ENCODE data around the gene FUT1. TPM values are rescaled to one million over a fixed set of nuclear protein-coding genes. Genes with fewer than 3 reads are reported as not detected.

FUT1 gene
- 0.33 and 1.1 TPM in 2 replicates for total RNA-seq

GRCh38 chr19:48752496-48753365, at the start of gene FUT1:
FUT1 (minus strand) TSS chr19:48752641; CDS start chr19:48751281, 1,360 bp downstream.

DNA sequence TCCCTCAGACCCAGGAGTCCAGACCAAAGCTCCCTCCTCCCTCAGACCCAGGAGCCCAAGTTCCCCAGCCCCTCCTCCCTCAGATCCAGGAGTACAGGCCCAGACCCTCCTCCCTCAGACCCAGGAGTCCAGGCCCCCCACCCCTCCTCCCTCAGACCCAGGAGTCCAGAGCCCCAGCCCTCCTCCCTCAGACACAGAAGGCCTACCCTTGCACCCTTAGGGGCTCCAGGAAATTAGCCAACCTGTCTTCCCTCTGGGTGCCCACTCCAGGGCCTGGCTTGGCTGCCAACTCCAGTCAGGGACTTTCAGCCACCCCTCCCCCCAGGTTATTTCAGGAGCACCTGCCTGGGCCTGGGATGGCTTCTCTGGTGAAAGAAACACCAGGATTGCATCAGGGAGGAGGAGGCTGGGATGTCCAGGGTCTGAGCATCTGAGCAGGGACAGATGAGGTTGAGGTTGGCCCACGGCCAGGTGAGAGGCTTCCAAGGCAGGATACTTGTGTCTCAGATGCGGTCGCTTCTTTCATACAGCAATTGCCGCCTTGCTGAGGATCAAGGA, 2.7 kb upstream of the FUT1 start, which contains the start of gene FGF21:
Gene FGF21, plus strand, starts transcription at position 441 of the 558 bp plus-strand sequence. CDS start 713 bp downstream, outside the sequence.

DNA sequence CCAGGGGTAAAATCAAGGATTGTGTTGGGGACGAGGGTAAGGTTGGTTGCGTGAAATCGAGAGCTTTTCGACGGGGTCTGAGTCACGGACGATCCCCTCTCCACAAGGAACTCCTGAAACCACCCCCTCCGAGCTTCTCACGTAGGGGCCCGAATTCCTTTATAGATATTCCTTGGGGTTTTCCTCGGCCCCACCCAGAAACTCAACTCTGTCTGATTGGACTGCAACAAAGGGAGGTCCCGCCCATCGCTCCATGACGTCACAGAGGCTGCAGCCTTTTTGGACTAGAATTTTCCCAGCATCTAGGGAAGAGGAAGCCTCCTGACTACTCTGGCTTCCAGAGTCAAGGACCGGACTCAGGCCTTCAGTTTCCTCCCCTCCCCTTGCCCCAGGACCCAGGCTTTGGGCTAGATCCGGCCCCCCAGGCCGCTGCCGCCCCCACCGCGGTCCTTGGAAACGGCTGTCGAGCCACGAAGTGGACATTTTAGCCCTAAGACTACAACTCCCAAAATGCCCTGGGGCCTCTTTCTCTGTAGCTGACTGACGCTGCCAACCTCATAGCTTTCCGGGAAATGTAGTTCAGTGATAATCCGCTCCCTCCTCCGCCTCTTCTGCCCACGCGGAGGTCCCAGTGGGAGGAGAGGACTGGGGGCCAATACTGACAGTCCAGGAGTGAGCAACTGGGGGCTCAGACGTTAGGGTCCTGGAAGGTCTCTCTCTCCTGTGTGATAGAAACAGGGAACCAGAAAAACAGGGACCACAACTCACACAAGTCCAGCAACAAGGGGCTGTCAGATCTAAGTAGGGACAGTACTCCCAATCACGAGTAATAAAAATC, 5.5 kb downstream of the FUT1 start, which contains the start of gene IZUMO1:
Gene IZUMO1, minus strand, starts transcription at position 172 of the 838 bp plus-strand sequence. CDS start 1,050 bp downstream, outside the sequence.

DNA sequence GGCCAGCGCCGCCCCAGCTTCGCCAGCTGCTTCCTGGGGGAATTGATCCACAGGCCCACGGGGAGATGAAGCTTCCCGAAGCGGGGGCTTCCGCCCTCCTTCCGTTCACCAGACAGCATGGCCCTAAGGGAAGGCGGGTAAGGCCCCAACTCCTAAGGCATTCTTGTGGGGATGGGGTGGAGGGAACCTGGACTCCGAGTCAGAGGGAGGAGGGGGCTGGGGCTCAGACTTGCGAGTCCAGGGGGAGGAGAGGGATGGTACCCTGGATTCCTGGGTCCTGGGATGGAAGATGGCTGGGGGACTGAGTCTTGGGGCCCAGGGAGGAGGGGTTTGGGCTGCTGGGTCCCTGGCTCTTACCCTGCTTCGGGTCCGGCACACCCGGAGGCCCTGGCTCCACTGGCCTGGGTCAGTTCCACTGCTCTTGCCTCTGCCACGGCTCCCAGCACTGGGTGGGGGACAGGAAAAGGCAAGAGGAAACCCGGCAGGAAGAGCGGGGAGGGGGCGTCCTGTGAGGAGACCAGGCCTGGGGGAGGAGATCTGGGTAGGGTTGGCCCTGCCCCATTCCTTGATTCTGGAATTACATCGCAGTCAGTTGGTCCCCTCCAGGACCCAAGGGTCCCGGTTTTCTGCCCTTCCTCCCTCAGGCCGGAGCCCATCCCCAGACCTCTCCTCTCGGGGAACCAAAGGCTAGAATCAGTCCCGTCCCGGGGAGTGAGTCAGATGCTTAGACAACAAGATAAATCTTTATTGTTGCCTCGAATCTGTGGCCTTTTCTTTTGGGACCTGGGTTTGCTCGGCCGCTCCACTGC, 12.1 kb downstream of the FUT1 start, which contains the start of gene RASIP1:
Gene RASIP1, minus strand, starts transcription at position 447 of the 809 bp plus-strand sequence. Its CDS starts 328 bp downstream, at position 119.

DNA sequence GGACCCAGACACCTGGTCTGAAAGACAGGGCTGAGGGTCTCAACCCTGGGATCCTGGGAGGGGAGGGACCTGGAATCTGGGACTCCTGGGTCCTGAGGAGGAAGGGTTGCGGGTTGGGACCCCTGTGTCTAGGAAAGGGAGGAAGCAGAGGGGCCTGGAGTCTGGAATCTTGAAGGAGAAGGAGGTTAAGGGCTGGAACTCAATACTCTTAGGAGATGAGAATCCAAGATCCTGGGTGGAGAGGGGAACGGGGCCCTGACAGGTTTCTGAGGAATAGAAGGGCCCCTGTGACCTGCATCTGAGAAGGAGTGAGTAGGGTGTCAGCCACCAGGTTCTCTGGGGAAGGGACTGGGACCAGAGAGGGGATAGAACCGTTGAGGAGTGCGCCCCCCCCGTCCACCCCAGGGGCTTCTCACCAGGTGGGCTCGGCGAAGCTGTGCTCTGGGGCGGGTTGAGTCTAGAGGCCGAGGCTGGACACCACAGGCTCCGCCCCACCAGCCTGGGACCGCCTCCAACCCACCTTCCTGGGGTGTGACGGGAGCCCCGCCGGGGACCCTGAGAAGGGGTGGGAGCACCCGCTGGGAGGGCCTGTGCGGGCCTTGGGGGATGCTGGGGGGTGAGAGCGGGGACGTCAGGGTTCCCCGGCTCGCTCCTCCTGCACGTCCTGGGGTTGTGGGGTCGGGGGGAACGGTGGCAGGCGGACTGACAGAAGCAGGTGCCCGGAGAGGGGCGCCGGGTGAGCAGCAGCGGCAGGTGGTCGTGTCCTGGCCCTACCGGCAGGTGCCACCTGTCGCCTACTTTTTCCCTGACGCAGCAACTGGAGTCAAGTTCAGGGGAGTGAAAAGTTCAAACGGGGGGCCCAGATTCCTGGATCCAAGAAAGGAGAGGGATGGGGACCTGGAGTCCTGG, 32.9 kb downstream of the FUT1 start, which contains the start of gene MAMSTR:
Gene MAMSTR, minus strand, starts transcription at position 463 of the 909 bp plus-strand sequence. CDS start 694 bp downstream, outside the sequence.

Other genes with a start within 250 kb of the FUT1 start
- under 0.01 and 0.37 TPM in 2 replicates for gene LMTK3, start 240.8 kb downstream of the FUT1 start, total RNA-seq
- gene SULT2B1, start 200.5 kb downstream of the FUT1 start, total RNA-seq, result not detected in 2 replicates
- gene SPACA4, start 145.9 kb downstream of the FUT1 start, total RNA-seq, result not detected in 2 replicates
- gene FAM83E, start 137.6 kb downstream of the FUT1 start, total RNA-seq, result 0.25 and 0.77 TPM in 2 replicates
- gene RPL18, start 133.5 kb downstream of the FUT1 start, total RNA-seq, result 1,690 and 1,891 TPM in 2 replicates
- 7.4 and 8.4 TPM in 2 replicates for gene SPHK2, start 133.1 kb downstream of the FUT1 start, total RNA-seq
- 3.9 and 7.6 TPM in 2 replicates for gene DBP, start 115.3 kb downstream of the FUT1 start, total RNA-seq
- 0.77 and 2.1 TPM in 2 replicates for gene CA11, start 106.5 kb downstream of the FUT1 start, total RNA-seq
- not detected in 2 replicates for gene NTN5, start 79.6 kb downstream of the FUT1 start, total RNA-seq
- 0.11 TPM in 1 of 2 replicates, not detected in the other for gene FUT2, start 56.7 kb downstream of the FUT1 start, total RNA-seq
- gene MAMSTR, start 32.9 kb downstream of the FUT1 start, total RNA-seq, result 1.1 and 1.2 TPM in 2 replicates
- 0.44 and 0.87 TPM in 2 replicates for gene RASIP1, start 12.0 kb downstream of the FUT1 start, total RNA-seq
- gene IZUMO1, start 5.7 kb downstream of the FUT1 start, total RNA-seq, result not detected in 2 replicates
- not detected in 2 replicates for gene FGF21, start 2.9 kb upstream of the FUT1 start, total RNA-seq
- 27.8 and 36.2 TPM in 2 replicates for gene BCAT2, start 58.4 kb upstream of the FUT1 start, total RNA-seq
- gene HSD17B14, start 83.8 kb upstream of the FUT1 start, total RNA-seq, result 6.0 and 16.1 TPM in 2 replicates
- 12.0 and 15.5 TPM in 2 replicates for gene PLEKHA4, start 116.0 kb upstream of the FUT1 start, total RNA-seq
- gene PPP1R15A, start 119.8 kb upstream of the FUT1 start, total RNA-seq, result 124 and 144 TPM in 2 replicates
- 0.37 TPM in 1 of 2 replicates, not detected in the other for gene TULP2, start 146.1 kb upstream of the FUT1 start, total RNA-seq
- gene NUCB1, start 147.7 kb upstream of the FUT1 start, total RNA-seq, result 69.9 and 197 TPM in 2 replicates
- not detected in 2 replicates for gene DHDH, start 181.1 kb upstream of the FUT1 start, total RNA-seq
- 64.2 and 70.1 TPM in 2 replicates for gene BAX, start 202.2 kb upstream of the FUT1 start, total RNA-seq
- 901 and 3,848 TPM in 2 replicates for gene FTL, start 212.7 kb upstream of the FUT1 start, total RNA-seq
- gene GYS1, start 240.7 kb upstream of the FUT1 start, total RNA-seq, result 23.4 and 31.5 TPM in 2 replicates
- gene RUVBL2, start 241.2 kb upstream of the FUT1 start, total RNA-seq, result 213 and 418 TPM in 2 replicates